SW480 (cell line): ENCODE measurements around the gene LDLRAD4.
A peak's percentile ranks its signal among the peaks of the same experiment; 100 is the strongest.
"Not testable (repeated sequence)": the region's sequence is repeated elsewhere in the genome, so short reads cannot be mapped to it uniquely, and the experiment has no call there.

ENCODE experiments used
- DNase-seq: peaks from one replicate; pipeline ENCODE4 v3.0.0-alpha.2; 2016; ENCODE audit warnings: low spot score

Gene LDLRAD4

DNA sequence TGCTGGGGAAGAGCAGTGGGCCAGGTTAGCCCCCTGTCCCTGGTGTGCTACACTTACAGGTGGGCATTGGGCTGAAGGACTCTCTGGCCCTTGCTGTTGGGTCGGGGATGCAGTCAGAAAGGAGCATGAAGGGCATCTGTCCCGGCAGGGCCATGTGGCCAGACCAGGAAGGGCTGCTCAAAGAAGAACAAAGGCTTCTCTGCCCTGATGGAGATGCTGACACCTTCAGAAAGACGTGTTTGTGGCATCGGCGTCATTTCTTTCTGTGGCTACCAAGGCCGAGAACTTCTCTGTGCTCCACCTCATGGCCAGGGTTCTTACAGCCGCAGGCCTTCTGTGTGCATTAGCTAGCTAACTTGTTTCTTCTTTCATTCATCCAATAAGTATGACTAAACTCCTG is 268.7 kb downstream of the LDLRAD4 start:
- no peak for DNase-seq

DNA sequence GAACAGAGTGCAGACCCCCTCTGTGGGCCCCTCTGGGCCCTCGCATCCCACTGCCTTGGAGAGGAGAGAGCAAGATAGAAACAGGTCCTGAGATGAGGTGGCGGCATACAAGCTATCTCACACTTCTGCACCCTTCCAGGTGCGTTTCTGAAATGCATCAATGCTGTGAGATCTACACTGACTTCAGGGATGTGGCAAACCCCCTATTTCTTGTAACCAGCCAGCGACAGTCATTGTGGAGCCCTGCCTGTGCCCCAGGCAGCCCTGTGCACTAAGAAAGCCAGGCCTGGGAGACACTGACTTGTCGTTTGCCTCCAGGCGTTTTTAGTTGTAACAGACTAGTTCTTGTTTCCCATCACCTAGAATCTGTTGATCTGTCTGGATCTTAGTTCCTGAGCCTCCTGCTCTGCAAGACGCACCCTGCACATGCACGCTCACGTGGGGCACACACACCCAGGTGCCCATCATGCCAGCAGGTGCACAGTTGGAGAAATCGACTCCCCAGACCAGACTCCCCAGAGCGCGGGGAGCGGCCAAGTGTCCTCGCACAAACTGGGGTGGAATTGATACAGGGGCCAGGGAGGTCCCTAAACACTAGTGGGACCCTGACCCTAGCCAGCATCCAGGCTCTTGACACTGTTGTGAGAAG is 269.8 kb downstream of the LDLRAD4 start:
- DNase-seq: no peak

DNA sequence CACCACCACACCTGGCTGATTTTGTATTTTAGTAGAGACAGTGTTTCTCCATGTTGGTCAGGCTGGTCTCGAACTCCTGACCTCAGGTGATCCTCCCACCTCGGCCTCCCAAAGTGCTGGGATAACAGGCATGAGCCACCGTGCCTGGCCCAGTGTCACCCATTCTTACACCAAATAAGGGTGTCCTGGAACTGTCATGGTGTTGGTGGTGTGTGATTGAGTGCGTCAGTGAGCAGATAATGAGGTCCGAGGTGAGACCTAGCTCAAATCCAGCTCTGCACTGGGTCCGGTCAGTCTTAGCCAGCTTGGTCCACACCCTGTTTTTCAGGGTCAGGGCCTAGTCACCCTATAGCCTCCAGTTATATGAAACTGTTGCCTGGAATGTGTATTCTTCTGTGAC is 270.7 kb downstream of the LDLRAD4 start:
- not testable (repeated sequence) for DNase-seq

DNA sequence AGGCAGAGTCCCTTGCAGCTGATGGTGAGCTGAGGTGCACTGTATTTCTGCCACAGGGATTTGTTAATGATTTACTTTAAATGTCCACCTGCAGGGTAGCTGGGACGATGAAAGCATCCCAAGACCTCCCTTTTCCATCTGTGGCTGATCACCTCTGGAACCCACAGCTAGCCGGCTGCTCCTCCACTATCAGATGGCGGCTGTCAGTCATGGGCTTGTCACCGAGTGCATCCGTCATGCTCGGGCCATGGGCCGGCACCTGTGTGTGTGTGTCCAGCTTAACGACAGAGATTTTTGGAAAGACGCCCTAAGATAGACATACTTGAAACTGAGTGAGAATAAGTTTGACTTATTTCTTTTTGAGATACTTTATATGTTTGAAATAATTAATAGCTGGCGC is 272.6 kb downstream of the LDLRAD4 start:
- no peak for DNase-seq

DNA sequence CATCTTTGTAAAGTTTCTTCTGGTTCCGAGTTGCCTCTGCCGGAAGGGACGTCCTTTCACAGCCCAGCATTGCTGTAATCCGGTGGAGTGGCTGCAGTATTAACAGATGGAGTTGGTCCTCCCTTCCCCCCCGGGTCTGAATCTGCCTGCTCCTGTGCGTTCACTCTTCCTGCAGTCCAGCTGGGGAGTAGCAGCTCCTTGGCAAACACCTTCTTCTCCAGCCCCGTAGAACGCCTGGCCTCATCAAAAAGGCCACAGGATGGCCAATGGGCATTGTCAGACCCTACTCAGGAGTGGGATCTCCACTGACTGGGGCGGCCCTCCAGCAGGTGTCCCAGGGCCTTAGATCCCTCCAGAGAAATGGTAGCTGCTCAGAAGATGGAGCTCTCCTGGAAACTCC is 273.8 kb downstream of the LDLRAD4 start:
- no peak for DNase-seq

DNA sequence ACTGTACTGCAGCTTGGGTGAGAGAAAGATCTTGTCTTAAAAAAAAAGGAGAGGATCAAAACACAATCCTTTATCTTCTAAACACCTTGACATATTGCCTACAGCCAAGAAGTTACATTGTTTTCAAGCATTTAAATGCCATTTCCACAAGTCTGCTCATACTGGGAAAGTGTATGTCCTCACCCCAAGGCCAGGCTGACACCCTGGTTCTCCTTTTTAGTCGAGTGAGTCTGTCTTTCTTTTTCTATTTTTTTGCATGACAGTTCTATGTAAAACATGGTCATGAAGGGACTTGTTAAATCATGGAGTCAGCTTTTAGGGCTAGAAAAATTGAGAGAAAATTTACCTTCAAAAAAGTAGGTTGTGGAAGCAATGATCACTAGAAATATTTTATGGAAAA is 274.5 kb downstream of the LDLRAD4 start:
- DNase-seq: no peak

DNA sequence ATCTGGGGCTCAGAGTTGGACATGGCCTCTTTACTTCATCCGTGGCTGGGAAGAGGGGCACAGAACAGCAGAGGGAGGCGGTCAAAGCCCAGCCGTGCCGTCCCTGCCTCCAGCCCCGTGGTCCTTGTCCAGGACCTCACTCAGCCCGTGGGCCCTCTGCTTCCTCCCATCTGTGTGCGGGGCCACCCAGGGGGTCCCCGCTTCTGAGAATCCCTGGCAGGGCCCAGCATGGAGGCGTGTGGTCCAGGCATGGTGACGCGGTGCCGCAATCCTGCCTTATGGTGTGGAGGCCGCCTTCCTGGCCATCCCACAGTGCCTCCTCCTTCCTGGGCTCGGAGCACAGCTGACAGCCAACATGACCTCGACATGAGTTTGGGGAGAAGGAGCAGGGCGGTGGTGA is 275.2 kb downstream of the LDLRAD4 start:
- DNase-seq: no peak

DNA sequence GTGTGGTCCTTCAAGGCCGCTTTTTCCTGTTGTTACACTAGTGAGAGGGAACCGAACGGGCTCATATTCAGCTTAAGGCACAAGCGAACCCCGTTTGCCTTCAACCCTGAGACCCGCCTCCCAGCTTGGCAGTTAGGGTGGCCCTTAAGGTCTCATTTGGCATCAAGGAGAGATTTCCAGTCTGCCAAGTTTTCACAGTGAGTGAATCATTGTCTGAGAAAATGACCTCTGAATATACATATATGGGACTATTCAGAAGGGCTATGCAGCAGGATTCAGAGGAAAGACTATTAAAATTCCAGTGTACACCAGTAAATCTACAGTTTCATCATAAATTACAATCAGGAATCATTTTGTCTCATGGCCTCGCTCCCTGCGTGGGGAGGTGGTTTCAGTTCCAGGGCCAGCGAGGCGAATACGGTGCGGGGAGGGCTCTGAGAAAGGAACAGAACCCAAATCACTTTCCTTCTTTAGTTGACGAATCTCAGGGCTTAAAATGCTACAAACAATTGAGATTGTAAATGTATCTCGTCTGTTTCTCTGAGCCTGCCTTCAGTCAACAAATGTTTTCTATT is 276.4 kb downstream of the LDLRAD4 start:
- DNase-seq: no peak

DNA sequence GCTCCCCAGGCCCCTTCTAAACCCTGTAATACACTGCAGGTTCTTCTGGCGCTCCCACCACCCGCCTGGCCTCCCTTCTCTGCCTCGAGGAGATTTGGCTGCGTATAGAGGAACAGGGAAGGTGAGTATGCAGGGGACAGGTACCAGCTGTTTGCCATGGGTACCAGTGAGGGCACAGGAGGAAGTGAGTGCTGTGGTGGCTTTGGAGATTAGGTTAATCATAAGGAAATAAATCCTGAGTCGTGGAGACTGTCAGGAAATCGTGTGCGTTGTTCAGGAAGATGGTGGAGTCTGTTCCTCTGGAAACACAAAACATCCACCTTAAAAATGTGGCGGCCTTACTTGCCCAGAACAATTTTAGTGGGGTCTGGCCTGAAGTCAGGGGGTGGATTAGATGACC is 277.4 kb downstream of the LDLRAD4 start:
- DNase-seq: no peak

DNA sequence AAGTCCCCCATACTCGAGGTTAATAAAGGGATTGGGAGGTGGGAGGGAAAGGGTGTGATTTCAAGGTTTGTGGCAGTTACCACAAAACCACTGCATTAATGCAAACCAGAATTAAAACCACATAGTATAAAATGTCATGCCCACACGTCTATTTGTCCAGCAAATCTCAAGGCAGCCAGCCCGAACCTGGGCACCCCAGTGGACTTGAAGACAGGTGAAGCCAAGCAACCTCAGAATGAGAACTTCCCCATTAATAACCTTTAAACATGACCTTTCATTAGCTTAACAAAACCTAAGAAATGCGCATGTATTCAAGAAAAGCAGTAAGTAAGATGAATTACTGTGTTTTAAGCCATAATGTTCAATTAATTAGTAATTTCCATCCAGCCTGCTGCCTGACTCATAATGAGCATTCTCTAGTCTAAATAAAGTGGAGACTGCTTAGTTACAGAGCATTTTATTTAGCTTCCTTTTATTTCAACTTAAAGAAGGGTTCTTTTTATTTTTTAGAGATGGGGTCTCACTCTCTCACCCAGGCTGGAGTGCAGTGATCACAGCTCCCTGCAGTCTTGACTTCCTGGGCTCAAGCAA is 278.2 kb downstream of the LDLRAD4 start:
- DNase-seq: no peak

DNA sequence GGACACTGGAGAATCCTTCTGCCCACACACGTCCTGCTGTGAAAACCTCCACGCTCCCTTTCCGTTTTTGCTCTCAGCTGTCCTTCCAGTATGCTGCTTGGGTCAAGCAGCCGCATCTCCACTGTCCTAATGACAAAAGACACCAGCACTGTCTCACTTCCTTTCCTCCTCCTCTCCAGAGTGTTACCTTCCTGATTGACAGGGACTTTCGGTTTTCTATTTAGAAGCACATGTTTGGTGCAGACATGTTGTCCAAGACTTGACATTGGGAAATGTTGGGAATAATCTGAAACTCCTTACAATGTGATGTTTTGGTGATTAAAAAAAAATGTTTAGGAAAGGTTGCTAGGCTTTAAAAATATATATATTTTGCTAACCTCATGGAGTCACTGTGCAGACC is 281.2 kb downstream of the LDLRAD4 start:
- no peak for DNase-seq

DNA sequence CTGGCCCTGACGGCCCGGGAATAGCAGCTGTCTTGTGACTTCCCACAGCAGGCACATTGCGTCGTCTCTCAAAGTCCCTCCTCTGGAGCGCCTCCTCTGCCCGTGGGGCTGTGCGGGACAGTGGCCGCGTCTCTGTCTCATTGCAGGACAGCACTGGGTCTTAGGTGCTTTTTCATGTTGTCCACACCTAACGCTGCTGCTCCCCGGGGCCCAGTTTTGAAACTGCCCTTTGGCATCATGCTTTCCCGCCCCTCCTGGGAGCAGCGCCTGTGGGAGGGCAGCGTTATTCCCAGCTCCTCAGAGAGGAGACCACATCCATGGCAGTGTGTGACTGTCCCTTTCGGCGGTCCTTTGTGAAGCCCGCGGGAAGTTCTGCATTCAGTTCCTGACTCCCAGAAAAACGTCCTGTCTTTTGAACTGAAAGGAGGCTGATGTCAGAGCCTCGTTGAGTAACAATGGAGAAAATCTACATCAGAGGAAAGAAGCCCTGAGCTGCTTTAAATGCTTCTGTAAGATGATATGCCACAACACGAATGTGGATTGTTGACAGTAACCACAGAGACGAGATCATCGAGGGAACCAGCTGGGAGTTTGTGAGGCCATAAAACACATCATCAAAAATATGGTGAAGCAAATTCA is 281.8 kb downstream of the LDLRAD4 start:
- DNase-seq: peak; percentile 53

DNA sequence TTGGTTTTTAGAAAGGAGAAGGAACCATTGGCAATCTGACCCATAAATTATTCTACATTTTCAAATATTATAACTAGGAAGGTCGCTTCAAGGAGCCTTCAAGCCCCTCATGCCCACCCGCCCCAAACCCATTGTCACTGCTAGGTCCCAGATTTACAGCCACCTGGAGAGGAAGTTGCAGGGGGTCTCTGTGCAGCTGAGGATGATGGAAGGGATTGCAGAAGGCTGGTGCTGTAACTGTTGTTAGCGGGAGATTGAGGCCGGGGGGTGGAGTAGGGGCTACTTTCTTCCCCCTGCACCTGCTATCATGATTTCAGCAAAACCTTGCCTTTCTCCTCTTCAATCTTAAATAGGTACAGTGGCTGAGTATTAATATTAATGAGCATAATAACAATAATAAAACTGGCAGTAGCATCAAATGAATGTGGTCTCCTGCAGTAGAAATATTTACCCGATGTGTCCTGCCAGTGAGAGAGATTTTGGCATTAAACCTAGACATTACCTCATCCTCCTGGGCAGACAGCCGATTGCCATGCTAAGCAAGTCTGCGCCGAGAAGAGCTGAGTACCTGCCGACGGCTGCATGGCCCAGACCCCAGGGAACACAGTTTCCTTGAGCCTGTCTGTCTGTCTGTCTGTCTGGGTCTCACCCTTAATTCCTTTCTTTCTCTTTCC is 282.4 kb downstream of the LDLRAD4 start:
- no peak for DNase-seq

DNA sequence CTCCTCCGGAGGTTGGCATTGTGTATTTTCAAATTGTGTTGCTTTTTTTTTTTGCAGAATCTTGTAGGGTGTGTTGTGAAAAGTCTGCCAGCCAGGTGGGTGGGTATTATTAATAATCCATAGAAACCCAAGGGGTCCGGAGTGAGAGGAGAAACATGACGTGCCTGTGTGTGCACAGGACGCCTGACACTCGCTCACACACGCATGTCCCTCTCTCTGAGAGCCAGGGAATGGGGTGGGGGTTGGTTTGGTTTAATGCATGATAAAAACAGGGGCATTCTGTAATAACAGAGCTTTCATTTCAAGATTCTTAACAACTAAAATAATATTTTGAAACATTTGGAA is 283.0 kb downstream of the LDLRAD4 start:
- DNase-seq: no peak

DNA sequence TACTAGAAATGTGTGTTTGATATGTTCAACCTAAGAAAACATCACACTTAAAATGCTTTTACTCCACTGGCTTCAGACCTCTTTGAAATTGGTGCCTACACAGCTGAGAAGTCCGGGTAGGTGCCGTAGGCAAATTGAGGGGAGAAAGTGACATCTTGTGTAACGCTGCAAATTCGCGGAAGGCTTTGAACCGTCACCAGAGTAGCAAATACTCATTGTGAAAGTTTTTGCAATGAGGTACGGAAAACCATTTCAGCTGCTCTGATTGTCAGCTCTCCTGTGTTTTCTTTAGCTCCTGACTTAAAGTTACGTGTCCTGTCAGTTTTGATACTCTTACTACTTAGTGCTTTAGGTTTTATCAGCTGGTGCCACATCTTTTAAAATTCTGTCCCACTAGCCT is 283.3 kb downstream of the LDLRAD4 start:
- DNase-seq: no peak

DNA sequence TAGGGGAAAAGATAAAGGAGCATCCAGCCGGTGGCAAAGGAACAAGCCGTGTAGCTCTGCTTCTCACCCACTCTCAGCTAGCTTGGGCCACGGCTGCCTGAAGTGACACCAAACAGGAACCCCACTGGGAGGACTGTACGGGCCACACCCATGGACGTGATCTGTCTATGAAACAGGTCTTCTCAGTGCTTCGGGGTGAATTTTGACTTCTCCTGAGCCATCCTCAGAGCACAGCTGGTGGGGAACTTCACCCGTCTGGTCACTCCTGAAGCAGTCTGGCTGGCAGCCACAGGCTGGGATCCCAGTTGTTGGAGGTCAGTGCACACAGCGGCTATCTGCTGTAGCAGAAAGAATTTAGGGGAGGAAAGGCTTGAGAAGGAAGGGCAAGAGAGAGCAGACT is 284.0 kb downstream of the LDLRAD4 start:
- no peak for DNase-seq

DNA sequence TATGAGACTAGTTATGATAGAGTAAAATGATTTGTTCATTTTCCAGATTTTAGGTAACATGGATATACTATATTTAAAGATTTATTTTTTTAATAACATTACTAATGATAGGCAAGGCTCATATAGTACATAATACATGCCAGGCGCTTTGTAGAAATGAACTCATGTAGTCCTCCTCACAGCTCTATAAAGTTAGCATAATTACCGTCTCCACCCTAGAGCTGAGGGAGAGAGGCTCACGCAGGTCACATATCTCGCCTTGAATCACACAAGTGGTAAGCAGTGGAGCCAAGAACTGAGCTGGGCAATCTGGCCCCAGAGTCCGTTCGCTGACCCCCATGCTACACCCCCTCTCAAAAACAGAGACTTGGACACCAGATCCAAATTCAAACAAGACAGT is 285.3 kb downstream of the LDLRAD4 start:
- no peak for DNase-seq

DNA sequence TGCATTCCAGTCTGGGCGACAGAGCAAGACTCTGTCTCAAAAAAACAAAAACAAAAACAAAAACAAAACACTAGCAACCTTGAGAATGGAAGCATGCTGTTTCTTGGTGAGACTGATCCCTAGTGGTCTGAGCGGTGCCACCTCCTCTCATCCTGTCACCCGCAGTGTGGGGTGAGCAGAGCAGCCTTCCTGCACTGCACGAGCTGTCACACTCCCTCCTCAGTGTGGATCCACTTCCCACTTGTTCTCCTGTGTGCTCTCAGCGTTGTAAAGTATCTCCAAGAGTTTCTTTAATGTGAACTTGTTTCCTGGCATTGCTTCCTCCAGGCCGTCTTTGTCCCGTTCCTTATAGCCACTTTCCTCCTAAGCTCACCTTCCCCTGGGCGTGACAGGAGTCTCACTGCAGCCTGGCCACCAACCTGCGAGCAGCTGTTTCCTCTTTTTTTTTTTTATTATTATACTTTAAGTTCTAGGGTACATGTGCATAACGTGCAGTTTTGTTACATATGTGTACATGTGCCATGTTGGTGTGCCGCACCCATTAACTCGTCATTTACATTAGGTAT is 287.3 kb downstream of the LDLRAD4 start:
- DNase-seq: no peak

DNA sequence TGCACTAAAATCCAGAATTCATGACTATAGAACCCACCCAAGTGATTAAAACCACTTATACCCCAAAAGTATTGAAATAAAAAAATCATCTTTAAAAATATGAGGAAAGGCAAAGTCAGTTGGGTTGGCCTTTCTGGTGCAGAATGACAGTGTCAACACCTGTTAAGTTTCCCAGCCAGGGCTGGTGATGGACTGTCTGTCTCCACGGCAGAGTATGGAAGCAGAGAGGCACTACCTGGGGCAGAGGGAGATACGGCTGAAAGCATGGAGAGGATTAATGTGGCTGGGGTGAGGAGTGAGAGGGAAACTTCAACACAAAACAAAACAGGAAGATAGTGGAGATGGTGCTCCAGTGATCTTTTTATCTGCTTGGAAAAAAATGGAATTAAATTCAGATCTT is 292.0 kb downstream of the LDLRAD4 start:
- no peak for DNase-seq

DNA sequence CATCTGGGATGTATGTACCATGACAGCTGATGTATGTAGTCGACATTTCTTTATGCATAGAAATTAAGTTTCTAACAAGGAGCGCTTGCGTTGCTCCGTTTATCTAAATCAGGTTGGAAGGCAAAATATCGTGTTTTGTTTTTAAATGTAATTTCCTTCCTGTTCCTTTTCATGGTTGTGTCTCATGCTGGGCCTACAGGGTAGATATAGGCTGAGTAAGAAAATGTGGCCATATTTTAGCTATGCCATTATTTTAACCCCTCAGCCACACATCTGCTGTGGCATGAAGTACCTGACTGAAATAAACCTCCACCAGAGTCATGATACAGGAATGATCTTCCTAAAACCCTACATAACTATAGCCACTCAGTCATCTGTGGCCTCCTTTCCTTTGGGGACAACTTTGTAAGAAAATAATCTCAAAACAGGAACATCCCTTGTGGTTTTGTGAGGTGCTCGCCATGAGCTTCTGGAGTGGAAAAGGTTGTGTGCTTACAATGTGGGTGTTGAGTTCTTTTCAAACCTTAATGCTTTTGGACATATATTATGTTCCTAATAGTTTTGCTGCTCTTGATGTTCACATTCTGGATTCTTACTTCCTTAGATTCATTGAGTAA is 293.5 kb downstream of the LDLRAD4 start:
- DNase-seq: no peak

DNA sequence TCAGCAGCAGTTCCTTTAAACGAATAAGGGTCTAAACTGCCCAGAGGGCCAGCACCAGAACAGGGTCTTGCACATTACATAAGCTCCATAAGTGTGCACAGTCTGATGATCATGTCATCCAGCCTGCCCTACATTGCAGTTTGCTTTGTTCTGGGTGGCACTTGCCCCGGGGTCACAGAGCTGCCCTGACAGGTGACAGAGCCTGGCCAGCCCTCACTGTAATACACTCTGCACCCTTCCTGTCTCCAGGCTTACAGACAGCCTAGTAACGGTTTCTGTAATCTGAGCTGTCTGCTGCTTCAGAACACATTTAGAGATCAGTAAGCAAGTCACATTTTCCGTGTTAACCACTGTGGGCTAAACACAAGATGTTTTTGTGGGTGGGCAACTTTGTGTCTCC is 294.5 kb downstream of the LDLRAD4 start:
- no peak for DNase-seq

DNA sequence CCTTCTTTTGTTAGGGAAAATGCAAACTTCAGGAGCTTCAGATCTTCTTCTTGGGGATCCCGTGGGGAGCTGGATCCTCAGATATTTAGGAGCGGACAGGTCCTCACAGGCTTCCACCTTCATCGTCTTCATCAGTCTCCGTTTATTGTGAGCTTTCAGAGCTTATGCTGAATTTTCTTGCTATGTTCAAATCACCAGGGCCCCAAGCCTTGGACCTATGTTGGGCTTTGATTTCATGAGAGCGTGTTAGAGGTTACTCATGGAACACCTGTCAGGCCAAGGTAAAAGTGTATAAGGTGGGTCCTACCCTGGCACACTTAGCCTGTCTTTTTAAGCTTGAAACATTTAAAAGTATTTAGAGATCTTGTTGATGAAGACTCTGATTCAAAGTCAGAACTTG is 294.9 kb downstream of the LDLRAD4 start:
- DNase-seq: no peak
